HG03342 (cell line): ENCODE results near the gene SOCS6.
"Not testable (repeated sequence)": the region's sequence is repeated elsewhere in the genome, so short reads cannot be mapped to it uniquely, and the experiment has no call there.

Experiments used
- ATAC-seq: cut with Tn5 transposase; IDR thresholded peaks from one replicate; pipeline ENCODE4 v1.9.1; 2021; ENCODE audit warnings: mild to moderate bottlenecking, moderate library complexity; ENCODE audit not compliant: unreplicated experiment

Gene SOCS6

GRCh38 chr18:70321616-70322015 is 32.8 kb downstream of the SOCS6 start:
- ATAC-seq = no peak

- no peak for ATAC-seq
These were observed 33.5 kb downstream of the SOCS6 start for GRCh38 chr18:70322385-70322784.

- no peak for ATAC-seq
These were observed 34.1 kb downstream of the SOCS6 start for GRCh38 chr18:70322928-70323327.

GRCh38 chr18:70324897-70325296 is 36.1 kb downstream of the SOCS6 start:
- no peak for ATAC-seq

GRCh38 chr18:70326255-70326654 is 37.4 kb downstream of the SOCS6 start:
- no peak for ATAC-seq

GRCh38 chr18:70328169-70328568 is 39.3 kb downstream of the SOCS6 start:
- no peak for ATAC-seq

- ATAC-seq = no peak
These were observed 40.2 kb downstream of the SOCS6 start for GRCh38 chr18:70329071-70329470.

GRCh38 chr18:70330887-70331286 is 42.0 kb downstream of the SOCS6 start:
- ATAC-seq = no peak

GRCh38 chr18:70331456-70332097 is 42.7 kb downstream of the SOCS6 start:
- no peak for ATAC-seq

- no peak for ATAC-seq
These were observed 43.8 kb downstream of the SOCS6 start for GRCh38 chr18:70332694-70333093.

GRCh38 chr18:70333316-70333715 is 44.5 kb downstream of the SOCS6 start:
- ATAC-seq = no peak

GRCh38 chr18:70333757-70334156 is 44.9 kb downstream of the SOCS6 start:
- ATAC-seq = no peak

GRCh38 chr18:70334264-70334663 is 45.4 kb downstream of the SOCS6 start:
- no peak for ATAC-seq

GRCh38 chr18:70334728-70335329 is 46.0 kb downstream of the SOCS6 start:
- no peak for ATAC-seq

- no peak for ATAC-seq
These were observed 47.3 kb downstream of the SOCS6 start for GRCh38 chr18:70335892-70336726.

- ATAC-seq = peak; percentile 49
These were observed 48.5 kb downstream of the SOCS6 start for GRCh38 chr18:70337139-70337972.

- ATAC-seq = no peak
These were observed 50.0 kb downstream of the SOCS6 start for GRCh38 chr18:70338890-70339289.

GRCh38 chr18:70339915-70340314 is 51.1 kb downstream of the SOCS6 start:
- ATAC-seq = no peak

GRCh38 chr18:70348481-70348880 is 59.6 kb downstream of the SOCS6 start:
- ATAC-seq = not testable (repeated sequence)

GRCh38 chr18:70349316-70349715 is 60.5 kb downstream of the SOCS6 start:
- ATAC-seq = no peak

GRCh38 chr18:70354080-70354479 is 65.2 kb downstream of the SOCS6 start:
- ATAC-seq = no peak
